Raji (cell line): ENCODE results near the gene ZDHHC1.

Experiments used
- POLR2A ChIP-seq: IDR thresholded peaks from 2 replicates; pipeline ENCODE4 v1.6.1; 2011; ENCODE audit warnings: low read depth, low read length, control low read depth; ENCODE audit not compliant: insufficient read depth

ZDHHC1 gene

GRCh38 chr16:67411339-67411738, 4.9 kb downstream of the ZDHHC1 start:
- TF ChIP-seq POLR2A = no peak

GRCh38 chr16:67409631-67410030, 6.6 kb downstream of the ZDHHC1 start:
- TF ChIP-seq POLR2A = no peak

- no peak for TF ChIP-seq POLR2A
Measured at GRCh38 chr16:67407788-67408452, 8.4 kb downstream of the ZDHHC1 start.

- no peak for TF ChIP-seq POLR2A
Measured at GRCh38 chr16:67407176-67407787, 9.0 kb downstream of the ZDHHC1 start.

GRCh38 chr16:67406111-67406971, 9.9 kb downstream of the ZDHHC1 start:
- no peak for TF ChIP-seq POLR2A

GRCh38 chr16:67405336-67405735, 10.9 kb downstream of the ZDHHC1 start:
- no peak for TF ChIP-seq POLR2A

GRCh38 chr16:67404740-67405226, 11.5 kb downstream of the ZDHHC1 start:
- no peak for TF ChIP-seq POLR2A

- no peak for TF ChIP-seq POLR2A
Measured at GRCh38 chr16:67403976-67404555, 12.2 kb downstream of the ZDHHC1 start.

- no peak for TF ChIP-seq POLR2A
Measured at GRCh38 chr16:67400901-67401300, 15.4 kb downstream of the ZDHHC1 start.

GRCh38 chr16:67399749-67400704, 16.2 kb downstream of the ZDHHC1 start:
- TF ChIP-seq POLR2A = no peak

GRCh38 chr16:67399218-67399733, 17.0 kb downstream of the ZDHHC1 start:
- TF ChIP-seq POLR2A = no peak

GRCh38 chr16:67398546-67399217, 17.6 kb downstream of the ZDHHC1 start:
- TF ChIP-seq POLR2A = no peak

GRCh38 chr16:67397812-67398545, 18.3 kb downstream of the ZDHHC1 start:
- no peak for TF ChIP-seq POLR2A
